Trophoblast cell (in vitro differentiated cells and primary cell): ENCODE data around the gene SLC6A8.
A peak's percentile ranks its signal among the peaks of the same experiment; 100 is the strongest.

ENCODE experiments used
- DNase-seq, 2 donors: peaks; one replicate each; pipeline ENCODE4 v3.0.0-alpha.2; 2016
- H2AFZ ChIP-seq: 2 replicates; pipeline ENCODE4 v1.6.1; 2013; ENCODE audit warnings: low read length, moderate library complexity, mild to moderate bottlenecking; ENCODE audit not compliant: insufficient read depth, poor library complexity
- H2AK5ac ChIP-seq: 2 replicates; pipeline ENCODE4 v1.6.1; 2013; ENCODE audit warnings: mild to moderate bottlenecking, low read length
- H2BK120ac ChIP-seq: 2 replicates; pipeline ENCODE4 v1.6.1; 2013; ENCODE audit warnings: low read length, mild to moderate bottlenecking, moderate library complexity; ENCODE audit not compliant: insufficient read depth, poor library complexity
- H2BK12ac ChIP-seq: 2 replicates; pipeline ENCODE4 v1.6.1; 2013; ENCODE audit warnings: mild to moderate bottlenecking, low read length, moderate library complexity
- H2BK5ac ChIP-seq: 2 replicates; pipeline ENCODE4 v1.6.1; 2013; ENCODE audit warnings: low read length, low read depth, moderate library complexity, mild to moderate bottlenecking; ENCODE audit not compliant: poor library complexity
- H3K14ac ChIP-seq: 2 replicates; pipeline ENCODE4 v1.6.1; 2013; ENCODE audit warnings: mild to moderate bottlenecking, low read length
- H3K18ac ChIP-seq: 2 replicates; pipeline ENCODE4 v1.6.1; 2013; ENCODE audit warnings: mild to moderate bottlenecking, low read length
- H3K23ac ChIP-seq: 2 replicates; pipeline ENCODE4 v1.6.1; 2013; ENCODE audit warnings: low read length
- H3K27ac ChIP-seq: 2 replicates; pipeline ENCODE4 v1.5.1; 2013; ENCODE audit warnings: low read depth, mild to moderate bottlenecking, inconsistent platforms, low read length, moderate library complexity
- H3K27me3 ChIP-seq: 2 replicates; pipeline ENCODE4 v1.6.1; 2013; ENCODE audit warnings: inconsistent platforms, mild to moderate bottlenecking, low read length, moderate library complexity; ENCODE audit not compliant: insufficient read depth
- H3K36me3 ChIP-seq, 2 experiments: 1 replicate in 1 of 2; 2 replicates in 1 of 2; pipeline ENCODE4 v1.6.1; 2013; ENCODE audit warnings: low read length in 2 of 2, mild to moderate bottlenecking in 2 of 2, moderate library complexity in 1 of 2; ENCODE audit not compliant: insufficient read depth in 2 of 2, control insufficient read depth in 1 of 2
- H3K4ac ChIP-seq: 2 replicates; pipeline ENCODE4 v1.6.1; 2013; ENCODE audit warnings: low read depth, mild to moderate bottlenecking, low read length, moderate library complexity
- H3K4me1 ChIP-seq, 2 experiments: 1 replicate in 1 of 2; 2 replicates in 1 of 2; pipeline ENCODE4 v1.6.1; 2013; ENCODE audit warnings: low read length in 2 of 2, mild to moderate bottlenecking in 2 of 2, moderate library complexity in 1 of 2; ENCODE audit not compliant: insufficient read depth in 2 of 2, control insufficient read depth in 1 of 2
- H3K4me2 ChIP-seq: 2 replicates; pipeline ENCODE4 v1.6.1; 2013; ENCODE audit warnings: inconsistent platforms, mild to moderate bottlenecking, low read length, moderate library complexity
- H3K4me3 ChIP-seq: 2 replicates; pipeline ENCODE4 v1.5.1; 2013; ENCODE audit warnings: mild to moderate bottlenecking, low read depth, low read length, inconsistent platforms
- H3K79me1 ChIP-seq: one replicate; pipeline ENCODE4 v1.6.1; 2013; ENCODE audit warnings: low read length
- H3K79me2 ChIP-seq: 2 replicates; pipeline ENCODE4 v1.6.1; 2013; ENCODE audit warnings: low read length, mild to moderate bottlenecking; ENCODE audit not compliant: control insufficient read depth, insufficient read depth, poor library complexity
- H3K9ac ChIP-seq: 2 replicates; pipeline ENCODE4 v1.6.1; 2013; ENCODE audit warnings: mild to moderate bottlenecking, low read length
- H3K9me3 ChIP-seq: 2 replicates; pipeline ENCODE4 v1.6.1; 2013; ENCODE audit warnings: low read depth, mild to moderate bottlenecking, control low read depth, inconsistent platforms, low read length; ENCODE audit not compliant: insufficient read depth
- H4K12ac ChIP-seq: 2 replicates; pipeline ENCODE4 v1.6.1; 2013; ENCODE audit warnings: low read depth, mild to moderate bottlenecking, low read length, moderate library complexity
- H4K8ac ChIP-seq: 2 replicates; pipeline ENCODE4 v1.6.1; 2013; ENCODE audit warnings: low read depth, mild to moderate bottlenecking, low read length, moderate library complexity
- H4K91ac ChIP-seq: one replicate; pipeline ENCODE4 v1.6.1; 2013; ENCODE audit warnings: low read depth, mild to moderate bottlenecking, low read length, moderate library complexity
- WGBS: extraction: QIAGEN DNeasy Blood & Tissue Kit; methylation state at CpG from one replicate; pipeline ENCODE4 v1.1.7; 2013; ENCODE audit warnings: missing lambda C conversion rate; ENCODE audit not compliant: insufficient read length, insufficient coverage; ENCODE audit errors: extremely low coverage; 5-methylcytosine and 5-hydroxymethylcytosine counted together

Gene SLC6A8

DNA sequence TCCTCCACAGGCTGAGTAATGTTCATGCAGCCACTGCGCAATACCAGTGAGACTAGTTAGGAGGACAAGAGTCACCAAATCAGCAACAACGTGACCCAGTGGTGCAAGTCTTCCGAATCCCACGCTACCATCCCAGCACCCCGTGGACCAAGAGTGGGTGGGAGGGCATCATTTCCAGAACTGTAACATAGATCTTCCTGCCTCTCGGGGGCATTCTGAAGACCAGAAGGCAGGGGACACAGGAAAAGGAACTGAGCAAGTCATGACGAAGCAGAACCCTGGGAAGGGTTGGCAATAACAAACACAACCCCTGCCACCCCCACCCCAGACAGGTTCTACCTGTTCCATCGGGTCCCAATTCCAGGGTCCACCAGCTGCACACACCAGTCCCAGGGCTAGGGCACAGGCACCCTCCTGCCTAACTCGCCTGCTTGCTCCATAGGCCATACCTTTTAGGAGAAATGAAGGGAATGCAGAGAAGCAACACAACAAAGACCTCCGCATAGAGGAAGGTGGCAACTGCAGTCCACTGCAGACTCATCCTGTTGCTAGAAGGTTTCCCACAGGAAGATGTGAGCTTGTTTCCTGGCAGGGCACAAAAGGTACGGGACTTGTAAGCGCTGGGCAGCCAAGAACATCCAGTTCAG is 35.1 kb downstream of the SLC6A8 start:
- peak overlapping the region; percentile 78 for H3K4me3 ChIP-seq
- no peak overlapping the region for H2AK5ac ChIP-seq
- H2BK120ac ChIP-seq: no peak overlapping the region
- no peak overlapping the region for H4K91ac ChIP-seq
- H2AFZ ChIP-seq: no peak overlapping the region
- H2BK12ac ChIP-seq: no peak overlapping the region
- H4K8ac ChIP-seq: peak overlapping the region; percentile 25
- H3K27ac ChIP-seq: peak overlapping the region; percentile 87
- H3K4ac ChIP-seq: peak overlapping the region; percentile 64
- H3K23ac ChIP-seq: no peak overlapping the region
- no peak overlapping the region for H4K12ac ChIP-seq
- peaks cover 34% of the 10 kb centered on the region for H3K79me1 ChIP-seq
- no peaks in the 10 kb centered on the region for H3K9me3 ChIP-seq
- peaks cover 26 to 30% of the 10 kb centered on the region in 2 experiments for H3K36me3 ChIP-seq
- H3K27me3 ChIP-seq: no peaks in the 10 kb centered on the region
- H3K4me2 ChIP-seq: peak overlapping the region; percentile 78
- H3K79me2 ChIP-seq: peaks cover 14% of the 10 kb centered on the region
- H3K4me1 ChIP-seq: peaks cover 31% of the 10 kb centered on the region in 2 experiments
- H2BK5ac ChIP-seq: no peak overlapping the region
- no CpG with 5 or more reads among the region's 12 CpGs for WGBS
- DNase-seq: peak; percentile 46 to 64
- peak overlapping the region; percentile 36 for H3K14ac ChIP-seq
- peak overlapping the region; percentile 49 for H3K18ac ChIP-seq
- peak overlapping the region; percentile 80 for H3K9ac ChIP-seq

DNA sequence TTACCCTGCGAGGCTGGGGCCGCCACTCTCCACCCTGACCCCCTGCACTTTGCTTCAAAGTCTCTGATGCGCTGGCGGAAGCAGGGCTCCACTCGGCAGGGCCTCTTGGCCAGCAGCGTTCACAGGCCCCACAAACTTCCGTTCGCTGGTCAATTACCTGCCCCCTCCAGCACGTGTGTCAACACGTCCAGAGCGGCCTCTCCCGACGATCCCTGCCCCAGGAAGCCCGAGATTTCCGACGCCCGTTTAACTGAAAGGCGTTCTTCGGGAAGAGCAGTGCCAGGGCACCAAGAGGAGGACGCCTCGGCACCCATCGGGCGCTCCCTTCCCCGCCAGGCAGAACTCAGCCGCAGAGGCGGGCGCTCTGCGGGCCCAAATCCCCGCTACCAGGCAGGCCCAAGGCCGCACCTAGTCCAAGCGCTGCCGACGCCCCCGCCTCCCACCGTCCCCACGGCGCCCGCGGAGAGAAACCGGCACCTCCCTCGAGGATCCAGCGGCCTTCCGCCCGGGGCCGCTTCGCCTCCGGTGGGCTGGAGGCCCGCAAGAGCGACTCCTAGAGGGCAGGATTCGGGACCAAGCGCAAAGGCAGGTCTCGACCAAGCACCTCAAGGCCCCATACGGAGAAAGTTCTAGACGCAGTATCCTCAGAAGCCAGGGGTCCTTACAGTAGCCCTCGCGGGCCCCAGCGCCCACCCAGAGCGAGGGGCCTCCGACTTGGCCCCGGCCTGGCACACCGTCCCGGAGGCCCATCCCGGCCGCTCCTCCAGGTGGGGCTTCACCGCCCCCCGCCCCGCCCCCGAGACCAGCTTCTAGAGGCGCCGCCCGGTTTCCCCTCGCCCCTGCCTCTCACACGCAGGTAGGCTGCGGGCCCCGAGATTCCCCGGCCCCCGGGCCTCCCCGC is 35.9 kb downstream of the SLC6A8 start:
- Histone ChIP-seq H3K4me1 (peaks cover 31% of the 10 kb centered on the region in 2 experiments), H3K23ac (no peak overlapping the region), H3K4me3 (peak overlapping the region; percentile 78), H3K79me1 (peaks cover 37% of the 10 kb centered on the region), H3K4ac (peak overlapping the region; percentile 49), H3K4me2 (peak overlapping the region; percentile 78), H3K27me3 (no peaks in the 10 kb centered on the region), H3K14ac (peak overlapping the region; percentile 68), H3K18ac (peak overlapping the region; percentile 49), H3K79me2 (peaks cover 14% of the 10 kb centered on the region), H3K9ac (peak overlapping the region; percentile 93), H4K91ac (peak overlapping the region; percentile 69), H3K9me3 (no peaks in the 10 kb centered on the region), H2BK12ac (no peak overlapping the region), H2AFZ (peak overlapping the region; percentile 64), H4K8ac (peak overlapping the region; percentile 75), H3K27ac (peak overlapping the region; percentile 87), H2AK5ac (peak overlapping the region; percentile 49), H2BK5ac (peak overlapping the region; percentile 42), H4K12ac (peak overlapping the region; percentile 54), H3K36me3 (peaks cover 20 to 28% of the 10 kb centered on the region in 2 experiments), H2BK120ac (peak overlapping the region; percentile 60)
- DNase-seq: peak in 1 of 2 donors; percentile 41
- WGBS: no CpG with 5 or more reads among the region's 78 CpGs

DNA sequence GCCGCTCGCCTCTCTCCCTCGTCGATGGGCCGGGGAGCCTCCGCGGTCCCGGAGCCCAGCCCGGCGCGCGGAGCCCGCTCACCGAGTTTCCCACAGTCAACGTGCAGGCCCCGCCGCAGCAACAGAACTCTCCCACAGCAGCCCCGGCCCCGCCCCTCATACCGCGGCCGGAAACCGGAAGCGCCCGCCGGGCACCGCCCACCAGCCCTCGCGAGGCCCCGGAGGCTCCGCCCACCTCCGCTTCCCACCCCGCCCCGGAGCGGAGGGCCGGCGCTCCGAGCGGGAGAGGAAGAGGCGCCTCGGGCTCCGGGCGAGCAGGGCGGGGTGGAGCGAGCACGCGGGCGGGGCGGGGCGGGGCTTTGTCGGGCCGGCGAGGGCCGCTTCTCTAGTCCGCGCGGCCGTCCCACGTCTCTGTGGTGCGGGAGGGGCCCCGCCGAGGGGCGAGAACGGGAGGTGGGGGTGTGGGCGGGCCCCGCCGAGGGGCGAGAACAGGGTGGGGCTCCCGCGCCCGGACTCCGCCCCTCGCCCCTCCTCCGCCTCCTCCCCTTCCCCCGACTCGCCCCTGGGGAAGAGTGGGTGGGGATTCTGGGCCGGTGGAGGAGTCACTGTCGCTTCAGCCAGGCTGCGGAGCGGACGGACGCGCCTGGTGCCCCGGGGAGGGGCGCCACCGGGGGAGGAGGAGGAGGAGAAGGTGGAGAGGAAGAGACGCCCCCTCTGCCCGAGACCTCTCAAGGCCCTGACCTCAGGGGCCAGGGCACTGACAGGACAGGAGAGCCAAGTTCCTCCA is 36.7 kb downstream of the SLC6A8 start, which contains the start of the genes ABCD1 and BCAP31:
Gene ABCD1, plus strand, starts transcription at position 605 of the 787 bp plus-strand sequence. CDS start 411 bp downstream, outside the sequence.
Gene BCAP31, minus strand, starts transcription at position 136 of the 787 bp plus-strand sequence. CDS start 1,143 bp downstream, outside the sequence.
- Histone ChIP-seq H4K91ac (peak within 1 kb of the TSS; percentile 84), H3K79me1 (peaks cover 37% of the 10 kb centered on the region), H3K18ac (peak within 1 kb of the TSS; percentile 68), H3K4ac (peak within 1 kb of the TSS; percentile 49), H2AFZ (peak within 1 kb of the TSS; percentile 64), H3K9ac (peak within 1 kb of the TSS; percentile 93), H3K23ac (no peak within 1 kb of the TSS), H3K27ac (peak within 1 kb of the TSS; percentile 88), H3K79me2 (peaks cover 14% of the 10 kb centered on the region), H2BK12ac (peak within 1 kb of the TSS; percentile 61), H4K8ac (peak within 1 kb of the TSS; percentile 75), H2AK5ac (peak within 1 kb of the TSS; percentile 89), H4K12ac (peak within 1 kb of the TSS; percentile 60), H2BK5ac (peak within 1 kb of the TSS; percentile 75), H2BK120ac (peak within 1 kb of the TSS; percentile 78), H3K9me3 (no peaks in the 10 kb centered on the region), H3K14ac (peak within 1 kb of the TSS; percentile 68), H3K27me3 (no peaks in the 10 kb centered on the region), H3K4me3 (peak within 1 kb of the TSS; percentile 78), H3K4me1 (peaks cover 31% of the 10 kb centered on the region in 2 experiments), H3K36me3 (peaks cover 14 to 19% of the 10 kb centered on the region in 2 experiments), H3K4me2 (peak within 1 kb of the TSS; percentile 78)
- DNase-seq: peak; percentile 82 to 90
- no CpG with 5 or more reads among the region's 88 CpGs for WGBS
